HCT116 (cell line): ENCODE results near the gene FOXD2. TPM values are rescaled to one million over a fixed set of nuclear protein-coding genes. Genes with fewer than 3 reads are reported as not detected.

Experiments
- ATAC-seq: fragments of 200-7000 bp; cut with Tn5 transposase; 2 replicates; pipeline ENCODE4 v1.9.1; 2020; ENCODE audit warnings: mild to moderate bottlenecking, moderate library complexity
- BruUV-seq: library from RNA; stranded (reverse); fragments of 400-500 nt; replicated peaks from 2 replicates; lab custom pipeline; 2021; lab: Mats Ljungman, UMichigan
- CTCF ChIA-PET: fragments of 300-600 bp; sonication (Branson Sonifier 250); formaldehyde crosslinking; loops from one replicate; lab custom pipeline; 2021; ENCODE audit warnings: antibody characterized with exemption; lab: Charles Lee
- POLR2A ChIA-PET: fragments of 300-600, 350-600 bp; sonication (Branson Sonifier 250); formaldehyde crosslinking; loops from one replicate; lab custom pipeline; 2021; ENCODE audit warnings: antibody characterized with exemption; lab: Charles Lee
- RAD21 ChIA-PET, 2 experiments: fragments of 300-600 bp; sonication (Branson Sonifier 250); formaldehyde crosslinking; loops; one replicate each; lab custom pipeline; 2023; ENCODE audit warnings: low total read pairs in 2 of 2; ENCODE audit not compliant: uncharacterized antibody in 2 of 2, unreplicated experiment in 2 of 2, low non-redundant PET in 1 of 2; lab: Charles Lee
- DNase-seq: peaks from one replicate; pipeline ENCODE4 v3.0.0-alpha.2; 2010; ENCODE audit warnings: low read depth, low spot score
- H2AFZ ChIP-seq: fragments of 200-600 bp; shearing (Covaris generic), sonication (generic); 2 replicates; pipeline ENCODE4 v1.6.1; 2017; ENCODE audit warnings: low read depth, mixed run types, mixed read lengths, antibody characterized with exemption, low read length; ENCODE audit not compliant: poor library complexity, severe bottlenecking
- H3K27ac ChIP-seq: 2 replicates; pipeline ENCODE4 v1.5.1; 2012; ENCODE audit warnings: low read depth, low read length
- H3K27me3 ChIP-seq: fragments of 200-600 bp; sonication (generic); 2 replicates; pipeline ENCODE4 v1.6.1; 2016; ENCODE audit warnings: mixed run types, low read length, mixed read lengths; ENCODE audit not compliant: insufficient read depth
- H3K36me3 ChIP-seq, 2 experiments: fragments of 200-500 bp in 1 of 2; fragments of 200-600 bp in 1 of 2; sonication (Bioruptor generic) in 1 of 2; sonication (generic) in 1 of 2; 2 replicates each; pipeline versions ENCODE4 v1.5.1 to v1.6.1; 2014 to 2016; ENCODE audit warnings: low read length in 2 of 2, inconsistent platforms in 1 of 2, mixed read lengths in 1 of 2, mixed run types in 1 of 2; ENCODE audit not compliant: insufficient read depth in 2 of 2, control insufficient read depth in 1 of 2
- H3K4me1 ChIP-seq, 2 experiments: fragments of 200-600 bp in 1 of 2; sonication (generic) in 1 of 2; 2 replicates each; pipeline versions ENCODE4 v1.5.1 to v1.6.1; 2012 to 2017; ENCODE audit warnings: low read length in 2 of 2, inconsistent platforms in 1 of 2, mild to moderate bottlenecking in 1 of 2, mixed read lengths in 1 of 2, mixed run types in 1 of 2, moderate library complexity in 1 of 2; ENCODE audit not compliant: insufficient read depth in 2 of 2, control insufficient read depth in 1 of 2
- H3K4me2 ChIP-seq: fragments of 200-600 bp; sonication (generic); 2 replicates; pipeline ENCODE4 v1.6.1; 2017; ENCODE audit warnings: mixed run types, low read length, mixed read lengths
- H3K4me3 ChIP-seq, 2 experiments: fragments of 200-600 bp in 1 of 2; sonication (generic) in 1 of 2; replicated peaks in 1 of 2; 2 replicates each; pipeline ENCODE4 v1.5.1; 2011 to 2016; ENCODE audit warnings: low read length in 2 of 2, control low read depth in 1 of 2, low read depth in 1 of 2, mild to moderate bottlenecking in 1 of 2, mixed read lengths in 1 of 2, mixed run types in 1 of 2
- H3K79me2 ChIP-seq: fragments of 200-600 bp; sonication (generic); 2 replicates; pipeline ENCODE4 v1.6.1; 2017; ENCODE audit warnings: mild to moderate bottlenecking, mixed run types, low read length, moderate library complexity, mixed read lengths; ENCODE audit not compliant: insufficient read depth
- H3K9ac ChIP-seq: fragments of 200-600 bp; sonication (generic); 2 replicates; pipeline ENCODE4 v1.6.1; 2016; ENCODE audit warnings: low read length, mixed read lengths
- H3K9me2 ChIP-seq: fragments of 200-600 bp; sonication (generic), shearing (Covaris generic); 2 replicates; pipeline ENCODE4 v1.6.1; 2017; ENCODE audit warnings: mixed run types, mild to moderate bottlenecking, moderate library complexity; ENCODE audit not compliant: insufficient read depth
- H3K9me3 ChIP-seq, 2 experiments: fragments of 200-500 bp in 1 of 2; fragments of 200-600 bp in 1 of 2; sonication (Bioruptor generic) in 1 of 2; sonication (generic) in 1 of 2; 2 replicates each; pipeline ENCODE4 v1.6.1; 2014 to 2017; ENCODE audit warnings: low read length in 2 of 2, mixed read lengths in 2 of 2, inconsistent platforms in 1 of 2, low read depth in 1 of 2, mild to moderate bottlenecking in 1 of 2, mixed run types in 1 of 2, moderate library complexity in 1 of 2; ENCODE audit not compliant: control insufficient read depth in 1 of 2, insufficient read depth in 1 of 2
- H4K20me1 ChIP-seq: fragments of 200-600 bp; sonication (generic), shearing (Covaris generic); 2 replicates; pipeline ENCODE4 v1.6.1; 2017; ENCODE audit warnings: mixed run types, mild to moderate bottlenecking, moderate library complexity; ENCODE audit not compliant: insufficient read depth
- CBX3 ChIP-seq: IDR thresholded peaks from 2 replicates; pipeline ENCODE4 v1.6.1; 2012; ENCODE audit warnings: low read depth
- CEBPB ChIP-seq: IDR thresholded peaks from 2 replicates; pipeline ENCODE4 v1.6.1; 2012; ENCODE audit warnings: low read depth
- EGR1 ChIP-seq: IDR thresholded peaks from 2 replicates; pipeline ENCODE4 v1.6.1; 2012; ENCODE audit warnings: low read depth
- ELF1 ChIP-seq: IDR thresholded peaks from 2 replicates; pipeline ENCODE4 v1.6.1; 2012; ENCODE audit warnings: low read depth, borderline replicate concordance
- EZH2 ChIP-seq: fragments of 200-600 bp; sonication (generic); IDR thresholded peaks from 2 replicates; pipeline ENCODE4 v1.6.1; 2017; ENCODE audit warnings: antibody characterized with exemption, mixed run types
- FOSL1 ChIP-seq: IDR thresholded peaks from 2 replicates; pipeline ENCODE4 v1.6.1; 2012; ENCODE audit warnings: low read depth
- JUND ChIP-seq: IDR thresholded peaks from 2 replicates; pipeline ENCODE4 v1.6.1; 2012
- RAD21 ChIP-seq: IDR thresholded peaks from 2 replicates; pipeline ENCODE4 v1.6.1; 2012; ENCODE audit warnings: low read depth, mild to moderate bottlenecking
- SIN3A ChIP-seq: IDR thresholded peaks from 2 replicates; pipeline ENCODE4 v1.6.1; 2012; ENCODE audit warnings: low read depth
- SP1 ChIP-seq: IDR thresholded peaks from 2 replicates; pipeline ENCODE4 v1.6.1; 2012; ENCODE audit warnings: low read depth
- SRF ChIP-seq: IDR thresholded peaks from 2 replicates; pipeline ENCODE4 v1.6.1; 2012; ENCODE audit warnings: low read depth
- YY1 ChIP-seq: IDR thresholded peaks from 2 replicates; pipeline ENCODE4 v1.6.1; 2011; ENCODE audit warnings: low read length, low read depth, moderate library complexity, mild to moderate bottlenecking; ENCODE audit not compliant: insufficient replicate concordance; ENCODE audit errors: extremely low read depth
- ZFX ChIP-seq: fragments of 450-650 bp; IDR thresholded peaks from 2 replicates; pipeline ENCODE4 v1.6.1; 2017
- ZNF274 ChIP-seq: fragments of 200-500 bp; sonication (Bioruptor generic); IDR thresholded peaks from 2 replicates; pipeline ENCODE4 v1.6.1; 2014; ENCODE audit warnings: mild to moderate bottlenecking, low read depth, low read length, inconsistent platforms
- intact Hi-C: fragments of 100-400 bp; cut with micrococcal nuclease; formaldehyde crosslinking; loops from 2 replicates; pipeline ENCODE4 v1.10.0; 2022
- total RNA-seq: library from RNA; stranded (reverse); gene quantifications from one replicate; pipeline ENCODE4 v1.2.1, GENCODE V29; 2021; ENCODE audit not compliant: unreplicated experiment
- TF ChIP-seq, protein P1 (sequence below): IDR thresholded peaks from 2 replicates; pipeline ENCODE4 v1.6.1; 2012; ENCODE audit warnings: low read depth

FOXD2 gene
- total RNA-seq, 1 experiment from 2014 or later: 1.9 TPM

DNA sequence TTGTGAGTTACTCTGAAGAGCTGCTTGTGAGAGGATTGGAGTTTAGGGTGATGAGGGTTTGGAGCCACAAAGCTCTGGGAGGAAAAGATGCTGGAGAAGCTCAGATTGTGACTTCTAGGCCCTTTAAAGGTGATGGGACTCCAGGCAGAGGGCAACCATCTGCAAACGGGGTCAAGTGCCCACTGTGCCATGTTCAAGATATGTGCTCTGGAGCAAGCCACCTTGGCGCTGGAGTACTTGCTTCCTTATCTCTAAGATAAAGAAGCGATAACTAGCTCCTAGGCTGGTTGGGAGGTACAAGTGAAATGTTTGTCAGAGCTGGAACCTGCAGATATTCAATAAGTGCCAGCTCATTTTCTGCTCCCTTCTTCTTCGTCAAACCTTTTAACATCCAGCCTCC lies 36.1 kb upstream of the FOXD2 start:
- no peak overlapping the region for H3K27ac ChIP-seq

DNA sequence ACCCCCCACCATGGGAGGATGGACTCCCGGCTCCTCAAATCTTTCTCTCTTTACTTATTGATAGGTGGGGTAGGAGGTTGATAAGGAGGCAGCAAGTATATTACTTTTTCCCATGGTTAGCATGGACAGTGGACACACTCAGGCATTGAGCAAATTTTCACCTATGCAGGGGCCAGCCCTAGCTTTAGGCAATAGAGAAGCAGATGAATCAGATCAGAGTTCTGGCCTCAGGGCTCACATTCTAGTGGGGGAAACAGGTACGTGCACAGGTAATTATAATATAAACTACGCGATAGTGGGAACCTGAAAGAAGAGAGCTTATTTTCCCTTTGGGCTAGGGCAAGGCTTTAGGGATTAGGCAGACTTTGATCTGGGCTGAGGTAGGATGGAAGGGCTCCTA lies 35.3 kb upstream of the FOXD2 start:
- no peaks in the 10 kb centered on the region for H3K79me2 ChIP-seq
- no peaks in the 10 kb centered on the region for H4K20me1 ChIP-seq
- no peak overlapping the region for H3K4me2 ChIP-seq
- BruUV-seq: no TSS peak
- H3K27ac ChIP-seq: no peak overlapping the region
- no peaks in the 10 kb centered on the region for H3K4me1 ChIP-seq
- H3K27me3 ChIP-seq: no peaks in the 10 kb centered on the region
- H3K9me2 ChIP-seq: no peaks in the 10 kb centered on the region
- no peak overlapping the region for H3K4me3 ChIP-seq
- no peaks in the 10 kb centered on the region for H3K36me3 ChIP-seq
- ATAC-seq: no peak
- no peak overlapping the region for H2AFZ ChIP-seq
- TF ChIP-seq YY1: no peak
- no peak for TF ChIP-seq CBX3
- TF ChIP-seq ELF1: no peak
- TF ChIP-seq RAD21: no peak
- TF ChIP-seq ZFX: no peak
- TF ChIP-seq ZNF274: no peak
- no peak for TF ChIP-seq SP1
- TF ChIP-seq JUND: no peak
- no peak for TF ChIP-seq EGR1
- no peak for TF ChIP-seq SRF
- no peak for TF ChIP-seq SIN3A
- TF ChIP-seq, all 23 proteins: peak for 0
- DNase-seq: no peak
- ChIA-PET CTCF (interaction anchor here (0.6 kb wide), 1 partner anchor 139 kb away, joined by 3 read pairs; no protein-coding TSS in a partner anchor), POLR2A (no interaction called here), RAD21 (interaction anchor here in 1 of 2 experiments (0.8 kb wide), 1 partner anchor 29 kb away, joined by 3 read pairs; no protein-coding TSS in a partner anchor)
- Histone ChIP-seq H3K9ac (no peak overlapping the region), H3K9me3 (no peaks in the 10 kb centered on the region)
- intact Hi-C loops: no loop called here

More for the DNA sequence above, 36.1 kb upstream of the FOXD2 start:
- ChIA-PET POLR2A (no interaction called here), CTCF (interaction anchor here (0.7 kb wide), 1 partner anchor 22 kb away, joined by 3 read pairs; no protein-coding TSS in a partner anchor), RAD21 (interaction anchor here in 1 of 2 experiments (0.8 kb wide), 1 partner anchor 30 kb away, joined by 3 read pairs; no protein-coding TSS in a partner anchor)
- H3K27me3 ChIP-seq: no peaks in the 10 kb centered on the region
- H3K36me3 ChIP-seq: no peaks in the 10 kb centered on the region
- no peaks in the 10 kb centered on the region for H3K4me1 ChIP-seq
- H3K9me2 ChIP-seq: no peaks in the 10 kb centered on the region
- H4K20me1 ChIP-seq: no peaks in the 10 kb centered on the region
- H3K9ac ChIP-seq: no peak overlapping the region
- BruUV-seq: no TSS peak
- H3K79me2 ChIP-seq: no peaks in the 10 kb centered on the region
- H3K4me3 ChIP-seq: no peak overlapping the region
- no peaks in the 10 kb centered on the region for H3K9me3 ChIP-seq
- intact Hi-C loops: no loop called here
- no peak overlapping the region for H2AFZ ChIP-seq
- H3K4me2 ChIP-seq: no peak overlapping the region
- DNase-seq: no peak
- TF ChIP-seq CEBPB: no peak
- TF ChIP-seq, protein P1, sequence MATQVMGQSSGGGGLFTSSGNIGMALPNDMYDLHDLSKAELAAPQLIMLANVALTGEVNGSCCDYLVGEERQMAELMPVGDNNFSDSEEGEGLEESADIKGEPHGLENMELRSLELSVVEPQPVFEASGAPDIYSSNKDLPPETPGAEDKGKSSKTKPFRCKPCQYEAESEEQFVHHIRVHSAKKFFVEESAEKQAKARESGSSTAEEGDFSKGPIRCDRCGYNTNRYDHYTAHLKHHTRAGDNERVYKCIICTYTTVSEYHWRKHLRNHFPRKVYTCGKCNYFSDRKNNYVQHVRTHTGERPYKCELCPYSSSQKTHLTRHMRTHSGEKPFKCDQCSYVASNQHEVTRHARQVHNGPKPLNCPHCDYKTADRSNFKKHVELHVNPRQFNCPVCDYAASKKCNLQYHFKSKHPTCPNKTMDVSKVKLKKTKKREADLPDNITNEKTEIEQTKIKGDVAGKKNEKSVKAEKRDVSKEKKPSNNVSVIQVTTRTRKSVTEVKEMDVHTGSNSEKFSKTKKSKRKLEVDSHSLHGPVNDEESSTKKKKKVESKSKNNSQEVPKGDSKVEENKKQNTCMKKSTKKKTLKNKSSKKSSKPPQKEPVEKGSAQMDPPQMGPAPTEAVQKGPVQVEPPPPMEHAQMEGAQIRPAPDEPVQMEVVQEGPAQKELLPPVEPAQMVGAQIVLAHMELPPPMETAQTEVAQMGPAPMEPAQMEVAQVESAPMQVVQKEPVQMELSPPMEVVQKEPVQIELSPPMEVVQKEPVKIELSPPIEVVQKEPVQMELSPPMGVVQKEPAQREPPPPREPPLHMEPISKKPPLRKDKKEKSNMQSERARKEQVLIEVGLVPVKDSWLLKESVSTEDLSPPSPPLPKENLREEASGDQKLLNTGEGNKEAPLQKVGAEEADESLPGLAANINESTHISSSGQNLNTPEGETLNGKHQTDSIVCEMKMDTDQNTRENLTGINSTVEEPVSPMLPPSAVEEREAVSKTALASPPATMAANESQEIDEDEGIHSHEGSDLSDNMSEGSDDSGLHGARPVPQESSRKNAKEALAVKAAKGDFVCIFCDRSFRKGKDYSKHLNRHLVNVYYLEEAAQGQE: no peak
- no peak for TF ChIP-seq EZH2
- no peak for TF ChIP-seq FOSL1
- TF ChIP-seq, all 23 proteins: peak for 0
- no peak for ATAC-seq
